Measurements from ENCODE around the gene SH3BP2.
A peak's percentile ranks its signal among the peaks of the same experiment; 100 is the strongest.

SH3BP2 gene

DNA sequence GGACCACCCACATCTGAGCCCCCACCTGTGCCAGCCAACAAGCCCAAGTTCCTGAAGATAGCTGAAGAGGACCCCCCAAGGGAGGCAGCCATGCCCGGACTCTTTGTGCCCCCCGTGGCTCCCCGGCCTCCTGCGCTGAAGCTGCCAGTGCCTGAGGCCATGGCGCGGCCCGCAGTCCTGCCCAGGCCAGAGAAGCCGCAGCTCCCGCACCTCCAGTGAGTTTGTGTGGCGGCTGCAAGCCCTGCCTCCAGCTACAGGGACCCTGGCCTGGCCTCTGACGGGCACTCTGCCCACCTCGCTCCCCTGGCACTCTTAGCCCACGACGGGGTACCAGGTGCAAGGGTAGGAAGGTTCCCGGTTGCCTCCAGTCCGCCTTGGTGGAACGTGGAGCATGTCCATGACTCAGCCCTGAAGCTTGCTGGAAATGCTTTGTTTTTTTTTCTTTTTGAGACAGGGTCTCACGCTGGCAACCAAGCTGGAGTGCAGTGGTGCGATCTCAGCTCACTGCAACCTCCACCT, 37.1 kb downstream of the SH3BP2 start:
- no peak for DNase-seq (ENCODE audit: extremely low read depth, insufficient read length)
- Histone ChIP-seq H3K4me3 (replicated peaks; ENCODE audit: low read depth, low read length) (no peak overlapping the region), H3K36me3 (ENCODE audit: control insufficient read depth, insufficient read depth, low read length) (peaks cover 46% of the 10 kb centered on the region), H3K27me3 (replicated peaks; ENCODE audit: control insufficient read depth, insufficient read depth, low read length) (no peaks in the 10 kb centered on the region)
- TF ChIP-seq, protein P1, sequence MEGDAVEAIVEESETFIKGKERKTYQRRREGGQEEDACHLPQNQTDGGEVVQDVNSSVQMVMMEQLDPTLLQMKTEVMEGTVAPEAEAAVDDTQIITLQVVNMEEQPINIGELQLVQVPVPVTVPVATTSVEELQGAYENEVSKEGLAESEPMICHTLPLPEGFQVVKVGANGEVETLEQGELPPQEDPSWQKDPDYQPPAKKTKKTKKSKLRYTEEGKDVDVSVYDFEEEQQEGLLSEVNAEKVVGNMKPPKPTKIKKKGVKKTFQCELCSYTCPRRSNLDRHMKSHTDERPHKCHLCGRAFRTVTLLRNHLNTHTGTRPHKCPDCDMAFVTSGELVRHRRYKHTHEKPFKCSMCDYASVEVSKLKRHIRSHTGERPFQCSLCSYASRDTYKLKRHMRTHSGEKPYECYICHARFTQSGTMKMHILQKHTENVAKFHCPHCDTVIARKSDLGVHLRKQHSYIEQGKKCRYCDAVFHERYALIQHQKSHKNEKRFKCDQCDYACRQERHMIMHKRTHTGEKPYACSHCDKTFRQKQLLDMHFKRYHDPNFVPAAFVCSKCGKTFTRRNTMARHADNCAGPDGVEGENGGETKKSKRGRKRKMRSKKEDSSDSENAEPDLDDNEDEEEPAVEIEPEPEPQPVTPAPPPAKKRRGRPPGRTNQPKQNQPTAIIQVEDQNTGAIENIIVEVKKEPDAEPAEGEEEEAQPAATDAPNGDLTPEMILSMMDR (IDR thresholded peaks at IDR 0.05; ENCODE audit: insufficient read depth, low read length, poor library complexity, severe bottlenecking), result no peak

DNA sequence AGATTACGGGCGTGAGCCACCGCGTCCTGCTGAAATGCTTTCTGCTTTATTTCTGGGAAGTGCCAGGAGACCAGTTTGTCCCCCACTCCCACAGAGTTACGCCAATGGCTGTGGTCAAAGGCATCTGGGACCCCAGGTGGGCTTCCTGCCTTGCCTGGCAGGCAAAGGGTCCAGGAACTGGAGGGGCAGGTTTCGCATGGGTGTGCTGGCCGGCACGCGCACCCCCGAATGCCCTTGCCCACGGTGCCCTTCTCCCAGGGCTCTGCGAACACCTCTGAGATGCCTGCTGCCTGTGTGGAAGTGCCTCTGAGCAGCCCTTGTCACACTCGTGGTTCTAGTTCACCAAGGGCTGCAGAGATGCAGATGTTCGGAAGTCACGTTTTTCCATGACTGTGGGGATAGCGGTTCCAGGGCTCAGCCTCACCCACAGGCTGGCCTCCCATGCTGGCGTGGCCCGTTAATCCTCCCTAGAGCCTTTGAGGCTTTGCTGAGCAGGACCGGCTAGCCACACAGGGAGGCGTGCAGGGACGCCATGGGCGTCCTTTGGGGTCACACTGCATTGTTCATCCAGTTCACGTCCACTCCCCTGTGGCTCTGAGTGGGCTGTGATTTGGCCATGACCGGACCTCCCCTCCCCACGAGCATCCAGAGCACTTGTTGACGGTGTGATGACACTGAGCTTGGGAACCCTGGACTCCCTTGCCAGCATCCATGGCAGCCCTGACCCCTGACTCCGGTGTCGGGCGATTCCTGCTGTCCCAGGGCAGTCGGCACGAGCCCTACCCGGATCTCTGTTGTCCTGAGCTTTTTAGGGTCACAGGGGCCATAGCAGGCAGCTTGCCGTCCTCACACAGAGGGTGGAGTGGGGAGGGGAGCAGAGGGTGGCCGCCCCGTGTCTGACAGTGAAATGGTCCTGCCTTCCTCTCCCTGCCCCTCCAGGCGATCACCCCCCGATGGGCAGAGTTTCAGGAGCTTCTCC, 38.0 kb downstream of the SH3BP2 start:
- H3K36me3 ChIP-seq (ENCODE audit: control insufficient read depth, insufficient read depth, low read length), result peaks cover 43% of the 10 kb centered on the region

DNA sequence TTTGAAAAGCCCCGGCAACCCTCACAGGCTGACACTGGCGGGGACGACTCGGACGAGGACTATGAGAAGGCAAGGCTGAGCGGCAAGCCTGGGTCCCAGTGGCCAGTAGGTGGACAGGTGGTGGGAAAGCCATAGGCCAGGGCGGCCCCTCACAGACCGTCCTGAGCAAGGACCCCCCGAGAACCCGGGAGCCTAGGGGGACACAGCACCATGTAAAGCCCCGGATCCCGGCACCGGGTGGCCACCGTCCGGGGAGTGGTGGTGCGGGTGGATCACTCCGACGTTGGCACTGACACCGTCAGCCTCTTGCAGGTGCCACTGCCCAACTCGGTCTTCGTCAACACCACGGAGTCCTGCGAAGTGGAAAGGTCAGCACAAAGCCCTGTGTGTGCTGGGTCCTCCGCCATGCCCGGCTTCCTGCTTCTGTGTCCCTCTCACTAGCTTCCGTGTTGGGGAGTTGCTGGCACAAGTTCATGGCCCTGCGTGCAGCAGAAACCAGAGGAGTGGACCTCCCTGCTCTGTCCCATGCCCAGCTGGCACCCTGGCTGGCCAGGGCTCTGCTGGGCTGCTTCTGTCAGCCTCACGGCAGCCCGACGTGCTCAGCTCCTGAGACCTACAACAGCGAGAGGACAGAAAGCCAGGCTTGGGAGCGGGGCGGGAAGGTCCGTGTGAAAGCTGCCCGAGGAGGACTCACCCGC, 38.9 kb downstream of the SH3BP2 start:
- TF ChIP-seq, protein P1 (IDR thresholded peaks at IDR 0.05; ENCODE audit: insufficient read depth, low read length, poor library complexity, severe bottlenecking), result no peak

More for the DNA sequence above, 38.0 kb downstream of the SH3BP2 start:
- TF ChIP-seq, protein P1 (IDR thresholded peaks at IDR 0.05; ENCODE audit: insufficient read depth, low read length, poor library complexity, severe bottlenecking), result no peak
- DNase-seq (ENCODE audit: extremely low read depth, insufficient read length), result no peak
- H3K27me3 ChIP-seq (replicated peaks; ENCODE audit: control insufficient read depth, insufficient read depth, low read length), result no peaks in the 10 kb centered on the region
- H3K4me3 ChIP-seq (replicated peaks; ENCODE audit: low read depth, low read length), result no peak overlapping the region

DNA sequence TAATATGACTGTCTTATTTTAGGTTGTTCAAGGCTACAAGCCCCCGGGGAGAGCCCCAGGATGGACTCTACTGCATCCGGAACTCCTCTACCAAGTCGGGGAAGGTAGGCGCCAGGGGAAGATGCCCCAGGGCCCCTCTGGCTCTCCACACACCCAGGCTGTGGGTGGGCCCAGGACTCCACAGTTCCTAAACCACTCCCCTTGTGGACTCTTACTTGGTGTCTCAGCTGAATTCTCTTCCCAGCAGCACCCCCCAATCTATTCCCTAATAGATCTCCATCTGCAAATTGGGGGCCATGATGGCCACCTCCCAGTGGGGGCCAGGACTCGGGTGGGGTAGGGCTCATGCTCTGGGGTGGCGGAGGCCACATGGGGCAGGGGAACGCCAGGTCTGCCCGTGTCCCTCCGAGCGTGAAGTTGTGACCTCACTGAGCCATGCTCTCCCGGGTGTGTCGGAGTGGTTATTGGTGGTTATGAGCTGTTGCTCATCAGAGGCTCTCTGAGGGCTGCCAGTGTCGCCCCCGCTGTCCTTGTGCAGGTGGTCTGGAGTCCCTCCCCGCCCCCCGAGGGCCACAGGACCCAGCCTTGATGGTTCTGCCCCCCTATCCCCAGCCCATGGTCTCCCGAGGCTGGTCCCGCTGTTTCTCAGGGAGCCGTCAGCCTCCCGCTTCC, 39.6 kb downstream of the SH3BP2 start:
- DNase-seq (ENCODE audit: extremely low read depth, insufficient read length), result peak; percentile 81
- Histone ChIP-seq H3K36me3 (ENCODE audit: control insufficient read depth, insufficient read depth, low read length) (peaks cover 42% of the 10 kb centered on the region), H3K4me3 (replicated peaks; ENCODE audit: low read depth, low read length) (no peak overlapping the region)

More for the DNA sequence above, 38.9 kb downstream of the SH3BP2 start:
- no peaks in the 10 kb centered on the region for H3K27me3 ChIP-seq (replicated peaks; ENCODE audit: control insufficient read depth, insufficient read depth, low read length)
- DNase-seq (ENCODE audit: extremely low read depth, insufficient read length), result no peak
- peaks cover 45% of the 10 kb centered on the region for H3K36me3 ChIP-seq (ENCODE audit: control insufficient read depth, insufficient read depth, low read length)
- no peak overlapping the region for H3K4me3 ChIP-seq (replicated peaks; ENCODE audit: low read depth, low read length)

More for the DNA sequence above, 39.6 kb downstream of the SH3BP2 start:
- no peaks in the 10 kb centered on the region for H3K27me3 ChIP-seq (replicated peaks; ENCODE audit: control insufficient read depth, insufficient read depth, low read length)
- TF ChIP-seq, protein P1 (IDR thresholded peaks at IDR 0.05; ENCODE audit: insufficient read depth, low read length, poor library complexity, severe bottlenecking), result no peak
